ENCODE data around the gene TNS3.

Gene TNS3

GRCh38 chr7:47337531-47337930 is 244.4 kb downstream of the TNS3 start:
- H3K4me3 ChIP-seq (ENCODE audit: low read depth, low read length) = no peak overlapping the region
- TF ChIP-seq CTCF (IDR thresholded peaks at IDR 0.05; ENCODE audit: borderline replicate concordance, insufficient read depth, low read depth, low read length) = no peak

- no peak overlapping the region for H3K4me3 ChIP-seq (ENCODE audit: low read depth, low read length)
- TF ChIP-seq CTCF (IDR thresholded peaks at IDR 0.05; ENCODE audit: borderline replicate concordance, insufficient read depth, low read depth, low read length) = no peak
Measured at GRCh38 chr7:47336472-47337425, 245.2 kb downstream of the TNS3 start.

- H3K4me3 ChIP-seq (ENCODE audit: low read depth, low read length) = no peak overlapping the region
- no peak for TF ChIP-seq CTCF (IDR thresholded peaks at IDR 0.05; ENCODE audit: borderline replicate concordance, insufficient read depth, low read depth, low read length)
Measured at GRCh38 chr7:47335557-47336471, 246.1 kb downstream of the TNS3 start.

- H3K4me3 ChIP-seq (ENCODE audit: low read depth, low read length) = no peak overlapping the region
Measured at GRCh38 chr7:47335071-47335470, 246.8 kb downstream of the TNS3 start.

GRCh38 chr7:47333959-47334358 is 248.0 kb downstream of the TNS3 start:
- TF ChIP-seq CTCF (IDR thresholded peaks at IDR 0.05; ENCODE audit: borderline replicate concordance, insufficient read depth, low read depth, low read length) = no peak
- no peak overlapping the region for H3K4me3 ChIP-seq (ENCODE audit: low read depth, low read length)

More at GRCh38 chr7:47335071-47335470, 246.8 kb downstream of the TNS3 start:
- no peak for TF ChIP-seq CTCF (IDR thresholded peaks at IDR 0.05; ENCODE audit: borderline replicate concordance, insufficient read depth, low read depth, low read length)

GRCh38 chr7:47333554-47333887 is 248.4 kb downstream of the TNS3 start:
- no peak overlapping the region for H3K4me3 ChIP-seq (ENCODE audit: low read depth, low read length)
- TF ChIP-seq CTCF (IDR thresholded peaks at IDR 0.05; ENCODE audit: borderline replicate concordance, insufficient read depth, low read depth, low read length) = no peak

All from GM12875 (cell line).